GM19455 (cell line): ENCODE measurements around the gene RAB1B.

Experiments used
- ATAC-seq: cut with Tn5 transposase; IDR thresholded peaks from one replicate; pipeline ENCODE4 v1.9.1; 2021; ENCODE audit not compliant: unreplicated experiment

Gene RAB1B

DNA sequence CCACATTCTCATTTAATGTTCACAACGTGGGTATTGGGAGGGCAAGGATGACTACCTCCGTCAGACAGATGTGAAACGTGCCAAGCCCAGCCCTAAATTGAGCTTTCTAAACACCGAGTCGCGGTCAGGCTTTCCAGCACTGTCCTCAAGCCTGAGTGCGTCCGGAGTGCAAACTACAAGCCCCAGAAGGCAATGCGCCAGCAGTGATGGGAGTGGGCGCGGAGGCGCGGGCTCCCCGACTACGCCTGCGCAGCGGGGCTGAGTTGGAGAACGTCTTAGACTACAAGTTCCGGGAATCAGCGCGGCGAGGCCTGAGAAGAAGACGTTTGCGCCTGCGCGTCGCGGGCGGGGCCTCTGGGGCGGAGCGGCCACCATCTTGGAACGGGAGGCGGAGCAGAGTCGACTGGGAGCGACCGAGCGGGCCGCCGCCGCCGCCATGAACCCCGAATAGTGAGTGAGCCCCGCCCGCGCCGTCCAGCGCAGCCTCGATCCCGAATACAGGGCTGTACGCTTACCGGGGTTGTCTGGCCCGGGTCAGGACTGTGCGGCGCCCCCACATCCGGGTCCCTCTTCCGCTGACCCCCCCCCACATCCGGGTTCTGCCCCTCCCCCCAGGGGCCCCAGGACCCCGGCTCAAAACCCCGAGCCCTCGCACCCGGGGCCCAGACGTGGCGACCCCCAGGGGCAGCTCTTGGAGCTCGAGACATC lies at the start of gene RAB1B:
Gene RAB1B, plus strand, starts transcription at position 396 of the 708 bp plus-strand sequence. Its CDS starts 41 bp downstream, at position 437.
- peak; percentile 77 for ATAC-seq

DNA sequence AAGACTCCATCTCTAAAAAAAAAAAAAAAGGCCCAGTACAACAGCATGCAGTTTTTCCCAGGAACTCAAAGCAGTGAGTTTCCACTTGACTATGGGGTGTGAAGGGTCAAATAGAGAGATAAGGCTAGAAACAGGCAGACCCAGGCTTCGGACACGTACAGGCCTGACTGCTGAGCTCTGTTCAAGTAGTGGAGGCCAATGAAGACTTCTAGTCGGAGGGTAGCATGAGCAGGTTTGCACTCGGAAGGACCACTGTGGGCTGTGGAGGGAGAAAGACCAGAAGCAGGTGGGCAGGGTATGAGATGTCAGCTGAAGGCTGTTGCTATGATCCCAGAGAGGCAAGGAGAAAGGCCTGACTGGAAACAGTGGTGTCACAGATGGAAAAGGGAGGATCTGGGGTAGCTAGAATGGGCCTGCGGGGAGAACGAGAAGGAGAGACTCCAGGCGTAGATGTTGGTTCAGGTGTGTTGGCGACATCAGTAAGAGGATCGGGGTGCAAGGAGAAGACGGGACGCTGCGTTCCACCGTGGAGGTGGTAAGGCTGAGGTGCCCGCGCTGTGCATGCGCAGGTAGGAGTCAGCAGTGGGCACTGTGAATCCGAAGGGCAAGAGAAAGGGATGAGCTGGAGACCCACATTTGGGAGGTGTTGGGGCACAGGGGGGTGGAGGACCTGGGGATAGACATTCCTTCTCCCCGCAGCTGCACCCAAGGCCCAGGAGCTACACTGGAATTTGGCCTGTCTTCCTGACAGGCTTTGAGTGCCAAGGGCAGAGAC lies 49.4 kb upstream of the RAB1B start:
- ATAC-seq, result no peak

- ATAC-seq, result no peak
Observed at GRCh38 chr11:66219846-66220565, 48.4 kb upstream of the RAB1B start.

- no peak for ATAC-seq
Observed at GRCh38 chr11:66220566-66220935, 47.9 kb upstream of the RAB1B start.

DNA sequence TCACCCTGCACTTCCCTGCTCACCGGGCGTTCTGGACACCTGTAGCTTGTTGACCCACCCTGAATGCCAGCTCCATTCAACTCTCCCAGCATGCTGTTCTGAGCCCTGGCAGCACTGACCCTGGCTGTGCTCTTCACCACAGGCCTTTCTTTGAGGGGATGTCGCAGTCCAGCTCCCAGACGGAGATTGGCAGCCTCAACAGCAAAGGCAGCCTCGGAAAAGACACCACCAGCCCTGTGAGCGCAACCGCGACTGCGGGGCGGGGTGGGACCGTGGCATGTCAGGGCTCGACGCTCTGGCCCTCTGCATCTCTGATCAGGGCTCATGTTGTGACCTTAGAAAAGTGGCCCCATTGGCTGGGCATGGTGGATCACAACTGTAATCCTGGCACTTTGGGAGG lies 47.4 kb upstream of the RAB1B start:
- ATAC-seq, result no peak

GRCh38 chr11:66221726-66222236 lies 46.7 kb upstream of the RAB1B start:
- no peak for ATAC-seq

DNA sequence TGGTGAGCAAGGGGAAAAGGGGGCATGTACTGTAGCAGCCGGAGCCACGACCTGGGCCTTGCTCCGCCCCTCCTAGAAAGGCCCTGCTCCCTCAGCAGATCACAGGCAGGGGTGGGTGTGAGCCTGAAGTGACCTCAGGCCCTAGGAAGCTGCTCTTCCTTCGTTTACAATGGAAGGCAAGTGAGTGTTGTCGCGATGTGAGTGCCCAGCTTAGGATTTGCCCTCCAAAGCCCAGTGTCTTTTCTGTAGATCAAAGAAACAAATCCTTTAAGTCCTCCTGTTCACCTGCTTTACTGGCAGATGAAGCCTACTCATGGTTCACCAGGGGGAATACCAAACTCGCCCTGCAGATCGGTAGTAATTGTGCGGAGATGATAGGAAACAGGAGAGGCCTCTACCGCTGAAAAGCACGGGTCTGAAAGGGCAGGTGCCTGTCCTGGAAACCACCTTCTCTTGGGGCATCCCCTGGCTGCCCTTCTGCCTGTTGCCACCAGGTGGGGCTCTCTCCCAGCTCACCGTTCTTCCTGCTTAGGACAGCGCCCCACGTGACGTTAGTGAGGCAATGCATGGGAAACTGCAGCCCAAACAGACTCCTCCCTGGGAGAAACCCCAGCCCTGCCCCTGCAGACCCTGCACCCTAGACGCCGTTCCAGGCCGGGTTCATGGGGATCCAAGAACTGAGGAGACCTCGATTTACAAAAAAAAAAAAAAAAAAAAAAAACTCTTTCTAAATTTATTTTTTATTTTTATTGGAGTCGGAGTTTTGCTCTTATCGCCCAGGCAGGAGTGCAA lies 45.9 kb upstream of the RAB1B start:
- ATAC-seq, result peak; percentile 84

- ATAC-seq, result no peak
Observed at GRCh38 chr11:66224226-66224855, 44.1 kb upstream of the RAB1B start.

- ATAC-seq, result no peak
Observed at GRCh38 chr11:66225066-66225465, 43.4 kb upstream of the RAB1B start.

DNA sequence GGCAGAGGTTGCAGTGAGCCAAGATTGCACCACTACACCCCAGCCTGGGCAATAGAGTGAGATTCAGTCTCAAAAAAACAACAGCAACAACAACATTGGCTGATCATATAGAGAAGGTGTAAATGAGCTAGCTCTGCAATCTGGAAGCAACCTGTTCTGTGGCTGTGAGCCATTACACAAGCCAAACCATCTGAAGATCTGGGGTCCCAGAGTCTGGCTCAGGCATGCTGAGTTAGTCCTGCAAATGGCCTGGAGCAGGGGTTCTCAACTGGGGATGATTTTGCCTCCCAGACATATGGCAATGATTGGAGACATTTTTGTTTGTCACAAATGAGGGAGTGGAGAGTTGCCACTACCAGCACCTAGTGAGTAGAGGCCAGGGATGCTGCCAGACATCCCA lies 42.3 kb upstream of the RAB1B start:
- no peak for ATAC-seq

- ATAC-seq, result no peak
Observed at GRCh38 chr11:66227700-66228099, 40.7 kb upstream of the RAB1B start.

GRCh38 chr11:66228521-66228920 lies 39.9 kb upstream of the RAB1B start:
- no peak for ATAC-seq

DNA sequence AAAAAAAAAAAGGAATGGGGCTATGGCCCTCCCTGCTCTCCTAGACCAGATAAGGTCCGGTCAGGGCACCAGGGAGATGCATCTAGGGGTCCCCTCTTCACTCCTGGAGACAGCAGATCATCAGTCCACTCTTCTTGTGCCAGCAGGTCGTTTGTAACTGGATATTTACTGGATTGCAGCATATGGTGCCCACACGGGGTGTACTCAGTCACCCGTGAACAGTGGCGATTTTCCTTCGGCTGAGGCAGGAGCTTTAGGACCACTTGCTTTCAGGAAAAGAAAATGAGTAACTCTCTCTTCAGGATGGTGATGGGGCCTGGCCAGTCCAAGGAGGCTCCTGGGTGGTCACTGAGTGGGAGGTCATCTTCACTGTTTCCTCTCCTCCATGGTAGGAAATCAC lies 38.3 kb upstream of the RAB1B start:
- no peak for ATAC-seq

DNA sequence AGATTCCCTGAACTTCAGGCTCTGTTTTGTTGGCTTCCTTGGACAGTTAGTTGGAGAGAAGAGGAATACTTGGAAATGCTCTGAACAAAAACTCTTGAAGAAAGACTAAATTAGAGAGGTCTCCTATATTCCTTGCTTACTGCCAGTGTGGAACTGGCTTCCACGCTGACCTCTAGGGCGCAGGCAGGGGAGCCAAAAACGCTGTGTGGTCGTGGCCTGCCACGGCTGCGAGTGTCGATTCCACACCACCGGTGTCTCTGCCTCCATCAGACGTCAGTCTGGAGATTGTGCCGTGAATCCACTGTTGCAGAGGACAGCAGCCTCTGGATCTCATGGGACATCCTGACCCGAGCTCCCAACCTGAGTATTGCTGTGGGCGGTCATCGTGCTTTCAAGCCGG lies 37.5 kb upstream of the RAB1B start:
- ATAC-seq, result no peak

DNA sequence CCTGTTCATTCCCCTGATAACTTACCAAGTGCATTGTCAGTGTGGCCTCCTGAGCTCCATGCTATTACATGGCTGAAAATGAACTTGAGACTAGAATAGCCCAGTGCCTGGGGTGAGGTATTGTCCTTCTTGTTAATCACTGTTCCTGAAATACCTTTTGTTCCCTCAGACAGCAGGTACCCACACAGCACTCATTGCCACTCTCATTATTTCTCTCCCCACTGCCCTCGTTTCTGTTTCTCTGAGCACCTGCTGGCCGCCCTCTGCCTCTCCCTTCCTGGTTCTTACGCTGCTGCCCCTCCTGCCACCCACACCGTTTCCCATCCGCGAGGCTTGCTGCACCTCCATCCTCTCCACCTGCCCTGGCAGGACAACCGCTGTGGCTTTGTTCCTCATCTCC lies 36.9 kb upstream of the RAB1B start:
- no peak for ATAC-seq

DNA sequence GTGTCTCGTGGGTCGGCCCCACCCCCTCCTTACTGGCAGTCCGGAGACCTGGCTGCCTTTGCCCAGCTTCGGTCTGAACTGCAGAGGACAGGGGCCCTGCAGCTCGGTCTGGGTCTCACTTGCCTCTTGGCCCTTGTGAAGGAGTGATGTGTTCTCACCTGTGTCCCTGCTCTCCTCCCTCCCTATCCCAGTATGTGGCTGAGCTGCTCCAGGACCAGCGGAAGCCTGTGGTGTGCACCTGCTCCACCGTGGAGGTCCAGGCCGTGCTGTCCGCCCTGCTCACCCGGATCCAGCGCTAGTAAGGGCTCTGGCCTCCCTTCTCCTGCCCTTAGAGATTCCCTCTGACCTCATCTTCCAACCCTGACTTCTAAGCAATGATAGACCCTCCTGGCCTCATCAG lies 35.7 kb upstream of the RAB1B start:
- ATAC-seq, result no peak

DNA sequence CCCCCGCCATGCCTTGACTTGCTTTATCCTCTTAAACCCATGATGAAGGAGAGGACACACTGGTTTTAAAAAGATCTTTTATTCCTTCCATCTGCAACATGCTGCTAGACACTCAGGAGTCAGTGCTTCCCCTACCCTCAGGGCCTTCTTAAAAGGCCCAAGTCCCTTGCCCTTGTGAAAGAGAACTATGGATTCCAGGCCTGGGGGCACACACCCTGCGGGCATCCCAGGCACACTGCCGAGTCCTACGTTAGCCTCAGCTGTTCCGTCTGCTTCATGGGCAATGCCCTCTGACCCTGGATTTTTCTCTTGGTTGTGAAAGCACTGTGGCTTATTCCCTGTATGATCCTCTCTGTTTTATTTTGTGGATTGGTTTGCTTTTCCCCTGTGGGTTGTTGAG lies 35.1 kb upstream of the RAB1B start:
- no peak for ATAC-seq

GRCh38 chr11:66235141-66235540 lies 33.3 kb upstream of the RAB1B start:
- no peak for ATAC-seq

GRCh38 chr11:66237867-66238266 lies 30.6 kb upstream of the RAB1B start:
- ATAC-seq, result no peak

- ATAC-seq, result no peak
Observed at GRCh38 chr11:66238786-66239413, 29.5 kb upstream of the RAB1B start.
